ENCODE data around the gene KCNG4. TPM values are rescaled to one million over a fixed set of nuclear protein-coding genes. Genes with fewer than 3 reads are reported as not detected.

KCNG4 gene
- total and polyA plus RNA-seq, 2 donors (not counting 3 experiments of a cell fraction or from before 2014, with no cell fraction given), result not detected

DNA sequence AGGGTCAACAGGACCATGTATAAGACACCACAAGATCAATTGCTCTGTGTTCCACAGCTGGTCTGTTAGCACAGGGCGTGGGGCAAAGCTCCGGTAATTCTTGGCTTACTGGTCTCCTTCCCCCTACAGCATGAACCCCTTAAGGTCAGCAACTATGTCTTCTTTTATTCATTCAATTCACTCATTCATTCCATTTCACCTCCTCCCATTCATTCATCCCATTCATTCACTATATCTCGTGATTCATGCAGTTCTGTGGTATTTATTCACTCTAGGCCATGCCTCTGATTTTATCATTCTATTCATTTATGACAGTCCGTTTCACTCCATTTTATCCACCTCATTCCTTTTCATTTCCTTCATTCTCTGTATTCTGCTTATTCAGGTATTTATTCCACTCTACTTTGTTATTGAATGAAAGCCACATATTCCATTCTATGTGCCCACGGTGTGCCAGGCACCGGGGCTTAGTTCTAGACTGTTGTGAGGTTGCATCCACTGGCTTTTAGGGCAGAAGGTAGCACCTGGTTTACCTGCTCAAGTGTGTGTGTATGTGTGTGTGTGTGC lies 35.9 kb upstream of the KCNG4 start:
- BruUV-seq (replicated peaks), result no TSS peak
- Histone ChIP-seq H4K20me1 (replicated peaks; ENCODE audit: control insufficient read depth, extremely low read depth, insufficient read depth, low read length) (no peaks in the 10 kb centered on the region), H3K4me2 (ENCODE audit: insufficient read depth, low read length) (no peak overlapping the region), H3K27me3 (ENCODE audit: control insufficient read depth in 2 of 2, insufficient read depth in 2 of 2, low read length in 2 of 2) (peaks cover 0 to 4% of the 10 kb centered on the region in 2 experiments), H3K27ac (ENCODE audit: insufficient read depth, low read depth, low read length) (no peak overlapping the region), H3K9ac (replicated peaks; ENCODE audit: extremely low read depth, insufficient read depth, low read length) (no peak overlapping the region), H2AFZ (ENCODE audit: low read depth, low read length) (no peak overlapping the region), H3K9me1 (replicated peaks; ENCODE audit: control insufficient read depth, extremely low read depth, insufficient read depth, low read length) (no peaks in the 10 kb centered on the region), H3K4me3 (replicated peaks in 1 of 3; ENCODE audit: insufficient read depth in 1 of 3, low read depth in 1 of 3, low read length in 3 of 3) (no peak overlapping the region), H3K79me2 (ENCODE audit: control insufficient read depth, insufficient read depth, low read length) (no peaks in the 10 kb centered on the region), H3K36me3 (ENCODE audit: control insufficient read depth in 2 of 2, extremely low read depth in 1 of 2, insufficient read depth in 2 of 2, low read length in 2 of 2) (no peaks in the 10 kb centered on the region), H3K4me1 (ENCODE audit: control insufficient read depth, extremely low read depth, insufficient read depth, low read length) (no peaks in the 10 kb centered on the region), H3K9me3 (replicated peaks; ENCODE audit: control insufficient read depth, insufficient read depth, low read length) (no peaks in the 10 kb centered on the region)
- DNase-seq (ENCODE audit: low read depth, low spot score) (no peak), FAIRE-seq (no peak)
- ChIA-PET CTCF (interaction anchor here (0.6 to 3.8 kb wide), 8 partner anchors 12 to 230 kb away, joined by 3 to 48 read pairs (median 24); no protein-coding TSS in a partner anchor), POLR2A (no interaction called here)
- TF ChIP-seq EZH2 (IDR thresholded peaks at IDR 0.05; ENCODE audit: borderline replicate concordance, low read depth, low read length, severe bottlenecking) (no peak), FOS (IDR thresholded peaks at IDR 0.05; ENCODE audit: borderline replicate concordance, insufficient read depth, low read length) (no peak), POLR2AphosphoS5 (IDR thresholded peaks at IDR 0.05; ENCODE audit: insufficient read depth, low read depth, low read length) (no peak), MYC (IDR thresholded peaks at IDR 0.05; ENCODE audit: low read depth, low read length) (no peak), GATA2 (IDR thresholded peaks at IDR 0.05; ENCODE audit: insufficient read depth, insufficient read length, low read depth, low read length) (no peak), POLR2A (IDR thresholded peaks at IDR 0.05; ENCODE audit: low read depth, low read length) (no peak), JUN (IDR thresholded peaks at IDR 0.05; ENCODE audit: borderline replicate concordance, insufficient read depth, insufficient read length, low read depth) (no peak)
- TF ChIP-seq, protein P1, sequence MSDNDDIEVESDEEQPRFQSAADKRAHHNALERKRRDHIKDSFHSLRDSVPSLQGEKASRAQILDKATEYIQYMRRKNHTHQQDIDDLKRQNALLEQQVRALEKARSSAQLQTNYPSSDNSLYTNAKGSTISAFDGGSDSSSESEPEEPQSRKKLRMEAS (IDR thresholded peaks at IDR 0.05; ENCODE audit: insufficient read depth, insufficient read length), result no peak
- TF ChIP-seq, protein P2, sequence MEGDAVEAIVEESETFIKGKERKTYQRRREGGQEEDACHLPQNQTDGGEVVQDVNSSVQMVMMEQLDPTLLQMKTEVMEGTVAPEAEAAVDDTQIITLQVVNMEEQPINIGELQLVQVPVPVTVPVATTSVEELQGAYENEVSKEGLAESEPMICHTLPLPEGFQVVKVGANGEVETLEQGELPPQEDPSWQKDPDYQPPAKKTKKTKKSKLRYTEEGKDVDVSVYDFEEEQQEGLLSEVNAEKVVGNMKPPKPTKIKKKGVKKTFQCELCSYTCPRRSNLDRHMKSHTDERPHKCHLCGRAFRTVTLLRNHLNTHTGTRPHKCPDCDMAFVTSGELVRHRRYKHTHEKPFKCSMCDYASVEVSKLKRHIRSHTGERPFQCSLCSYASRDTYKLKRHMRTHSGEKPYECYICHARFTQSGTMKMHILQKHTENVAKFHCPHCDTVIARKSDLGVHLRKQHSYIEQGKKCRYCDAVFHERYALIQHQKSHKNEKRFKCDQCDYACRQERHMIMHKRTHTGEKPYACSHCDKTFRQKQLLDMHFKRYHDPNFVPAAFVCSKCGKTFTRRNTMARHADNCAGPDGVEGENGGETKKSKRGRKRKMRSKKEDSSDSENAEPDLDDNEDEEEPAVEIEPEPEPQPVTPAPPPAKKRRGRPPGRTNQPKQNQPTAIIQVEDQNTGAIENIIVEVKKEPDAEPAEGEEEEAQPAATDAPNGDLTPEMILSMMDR (IDR thresholded peaks at IDR 0.05; ENCODE audit: extremely low read depth in 1 of 2, insufficient read depth in 1 of 2, low read depth in 1 of 2, low read length in 2 of 2), result no peak
- dilution Hi-C loops (cut with MboI; ENCODE audit: extremely low pct_ligation_motif_present, low sequenced_read_pairs) (no loop called here), intact Hi-C loops (cut with micrococcal nuclease) (loop anchor here (5.0 kb wide), 1 partner anchor 347 kb away; no protein-coding TSS in a partner anchor)
